SK-N-SH (cell line): ENCODE data around the gene ADAMTS15. TPM values are rescaled to one million over a fixed set of nuclear protein-coding genes. Genes with fewer than 3 reads are reported as not detected.
"Not testable (repeated sequence)": the region's sequence is repeated elsewhere in the genome, so short reads cannot be mapped to it uniquely, and the experiment has no call there.

ENCODE experiments used
- CTCF ChIA-PET: fragments of 300-600, 350-600 bp; formaldehyde crosslinking; extraction: SDS; loops from one replicate; lab custom pipeline; 2021; lab: Yijun Ruan, JAX
- POLR2A ChIA-PET: fragments of 350-600 bp; sonication (Branson Sonifier 250); formaldehyde crosslinking; extraction: SDS; loops from one replicate; lab custom pipeline; 2020; ENCODE audit warnings: antibody characterized with exemption, inconsistent platforms; lab: Yijun Ruan, JAX
- DNase-seq: peaks from one replicate; pipeline ENCODE4 v3.0.0; 2012
- H2AFZ ChIP-seq: fragments of 200-600 bp; sonication (generic); 2 replicates; pipeline ENCODE4 v1.8.1; 2016; ENCODE audit warnings: antibody characterized with exemption, mild to moderate bottlenecking, low read depth
- H3F3A ChIP-seq: fragments of 200-600 bp; sonication (generic); replicated peaks from 2 replicates; pipeline ENCODE3; 2016; ENCODE audit warnings: antibody characterized with exemption, mild to moderate bottlenecking; ENCODE audit not compliant: insufficient read depth
- H3K27ac ChIP-seq, 2 experiments: fragments of 200-500 bp in 1 of 2; fragments of 200-600 bp in 1 of 2; sonication (Bioruptor generic) in 1 of 2; sonication (generic), shearing (Covaris generic) in 1 of 2; 2 replicates each; pipeline versions ENCODE4 v1.5.1 to v1.6.1; 2014 to 2016; ENCODE audit warnings: low read depth in 2 of 2, inconsistent platforms in 1 of 2, low read length in 1 of 2, mild to moderate bottlenecking in 1 of 2, mixed read lengths in 1 of 2
- H3K27me3 ChIP-seq: fragments of 200-600 bp; sonication (generic), shearing (Covaris generic); 2 replicates; pipeline ENCODE4 v1.6.1; 2016; ENCODE audit warnings: mixed run types; ENCODE audit not compliant: insufficient read depth
- H3K36me3 ChIP-seq, 2 experiments: fragments of 200-500 bp in 1 of 2; fragments of 200-600 bp in 1 of 2; sonication (Bioruptor generic) in 1 of 2; sonication (generic) in 1 of 2; replicated peaks in 1 of 2; 2 replicates each; pipeline versions ENCODE3 to v1.5.1; 2014 to 2016; ENCODE audit warnings: low read length in 1 of 2, mild to moderate bottlenecking in 1 of 2; ENCODE audit not compliant: insufficient read depth in 2 of 2, control insufficient read depth in 1 of 2
- H3K4me1 ChIP-seq, 2 experiments: fragments of 200-500 bp in 1 of 2; fragments of 200-600 bp in 1 of 2; sonication (Bioruptor generic) in 1 of 2; sonication (generic), shearing (Covaris generic) in 1 of 2; 2 replicates each; pipeline versions ENCODE4 v1.5.1 to v1.6.1; 2014 to 2016; ENCODE audit warnings: low read depth in 1 of 2, low read length in 1 of 2, mixed run types in 1 of 2; ENCODE audit not compliant: insufficient read depth in 2 of 2, control insufficient read depth in 1 of 2
- H3K4me2 ChIP-seq: fragments of 200-600 bp; sonication (generic), shearing (Covaris generic); 2 replicates; pipeline ENCODE4 v1.6.1; 2017; ENCODE audit warnings: mixed run types
- H3K4me3 ChIP-seq, 2 experiments: fragments of 200-500 bp in 1 of 2; fragments of 200-600 bp in 1 of 2; sonication (Bioruptor generic) in 1 of 2; sonication (generic), shearing (Covaris generic) in 1 of 2; 2 replicates each; pipeline versions ENCODE4 v1.5.1 to v1.8.1; 2014 to 2016; ENCODE audit warnings: low read depth in 2 of 2, inconsistent platforms in 1 of 2, low read length in 1 of 2, mild to moderate bottlenecking in 1 of 2, mixed read lengths in 1 of 2, moderate library complexity in 1 of 2
- H3K79me2 ChIP-seq: fragments of 200-600 bp; sonication (generic); 2 replicates; pipeline ENCODE4 v1.8.1; 2017; ENCODE audit warnings: mild to moderate bottlenecking; ENCODE audit not compliant: insufficient read depth
- H3K9ac ChIP-seq: fragments of 200-600 bp; sonication (generic); 2 replicates; pipeline ENCODE4 v1.6.1; 2017; ENCODE audit warnings: mixed run types
- H3K9me2 ChIP-seq: fragments of 200-600 bp; sonication (generic); 2 replicates; pipeline ENCODE4 v1.6.1; 2017; ENCODE audit warnings: mixed run types
- H3K9me3 ChIP-seq: fragments of 200-600 bp; sonication (generic); 2 replicates; pipeline ENCODE4 v1.6.1; 2017; ENCODE audit warnings: mixed run types, mild to moderate bottlenecking, moderate library complexity
- H4K20me1 ChIP-seq: fragments of 200-600 bp; sonication (generic); 2 replicates; pipeline ENCODE4 v1.6.1; 2017; ENCODE audit warnings: mild to moderate bottlenecking, mixed run types; ENCODE audit not compliant: insufficient read depth
- FOXJ3 ChIP-seq: sonication (generic); formaldehyde crosslinking; IDR thresholded peaks from 2 replicates; pipeline ENCODE4 v1.5.1; 2020; ENCODE audit warnings: mild to moderate bottlenecking, missing genetic modification reagents
- YY1 ChIP-seq: IDR thresholded peaks from 2 replicates; pipeline ENCODE4 v1.4.0; 2012; ENCODE audit warnings: low read depth, mild to moderate bottlenecking
- WGBS: methylation state at CpG from one replicate; pipeline ENCODE4 v1.1.6; 2017; ENCODE audit warnings: low lambda C conversion rate; 5-methylcytosine and 5-hydroxymethylcytosine counted together
- polyA plus RNA-seq, 3 experiments: library from polyadenylated mRNA; depleted of rRNA; stranded (reverse); fragments of >200 nt; gene quantifications; 2 replicates each; pipeline ENCODE4 v1.2.3, GENCODE V29; 2012
- TF ChIP-seq, protein P1 (sequence below): fragments of 200-600 bp; sonication (generic); IDR thresholded peaks from 2 replicates; pipeline ENCODE4 v1.6.1; 2017; ENCODE audit warnings: antibody characterized with exemption, mild to moderate bottlenecking, moderate library complexity
- TF ChIP-seq, protein P2 (sequence below): IDR thresholded peaks from 2 replicates; pipeline ENCODE4; 2012

The ADAMTS15 gene
- polyA plus RNA-seq, 1 of the 3 experiments (the other 2 are of a cell fraction) = 1.1 TPM

DNA sequence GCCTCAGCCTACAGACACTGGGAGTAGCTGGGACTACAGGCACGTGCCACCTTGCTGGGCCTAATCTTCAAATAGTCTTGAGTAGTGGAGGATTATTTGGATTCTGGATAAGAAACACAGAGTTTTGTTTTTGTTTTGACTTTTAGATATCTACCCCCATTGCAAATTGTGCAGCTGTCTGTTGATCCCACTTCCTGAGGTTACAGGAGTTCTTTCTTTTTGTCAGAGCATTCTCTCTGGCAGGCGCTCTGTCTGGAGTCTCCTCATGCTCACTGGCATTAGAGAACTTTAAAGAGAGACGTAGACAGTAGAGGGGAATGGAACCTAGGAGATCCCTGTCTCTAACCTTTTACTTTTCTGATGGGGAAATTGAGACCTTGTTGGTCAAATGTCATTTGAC is 12.3 kb upstream of the ADAMTS15 start:
- H4K20me1 ChIP-seq = no peaks in the 10 kb centered on the region
- H3K27ac ChIP-seq = no peak overlapping the region
- 98% methylated on average over 3 of the region's 3 CpGs for WGBS
- H3K27me3 ChIP-seq = no peaks in the 10 kb centered on the region
- no peak for DNase-seq
- H3K9me2 ChIP-seq = no peaks in the 10 kb centered on the region
- no peak overlapping the region for H3K4me2 ChIP-seq
- ChIA-PET POLR2A (no interaction called here), CTCF (interaction anchor here (0.7 to 25.8 kb wide), 9 partner anchors 7 to 457 kb away, joined by 3 to 747 read pairs (median 6); partner anchors contain the start of gene ADAMTS15)
- TF ChIP-seq YY1 (no peak), FOXJ3 (CRISPR knock-in tag) (no peak)
- TF ChIP-seq, protein P1, sequence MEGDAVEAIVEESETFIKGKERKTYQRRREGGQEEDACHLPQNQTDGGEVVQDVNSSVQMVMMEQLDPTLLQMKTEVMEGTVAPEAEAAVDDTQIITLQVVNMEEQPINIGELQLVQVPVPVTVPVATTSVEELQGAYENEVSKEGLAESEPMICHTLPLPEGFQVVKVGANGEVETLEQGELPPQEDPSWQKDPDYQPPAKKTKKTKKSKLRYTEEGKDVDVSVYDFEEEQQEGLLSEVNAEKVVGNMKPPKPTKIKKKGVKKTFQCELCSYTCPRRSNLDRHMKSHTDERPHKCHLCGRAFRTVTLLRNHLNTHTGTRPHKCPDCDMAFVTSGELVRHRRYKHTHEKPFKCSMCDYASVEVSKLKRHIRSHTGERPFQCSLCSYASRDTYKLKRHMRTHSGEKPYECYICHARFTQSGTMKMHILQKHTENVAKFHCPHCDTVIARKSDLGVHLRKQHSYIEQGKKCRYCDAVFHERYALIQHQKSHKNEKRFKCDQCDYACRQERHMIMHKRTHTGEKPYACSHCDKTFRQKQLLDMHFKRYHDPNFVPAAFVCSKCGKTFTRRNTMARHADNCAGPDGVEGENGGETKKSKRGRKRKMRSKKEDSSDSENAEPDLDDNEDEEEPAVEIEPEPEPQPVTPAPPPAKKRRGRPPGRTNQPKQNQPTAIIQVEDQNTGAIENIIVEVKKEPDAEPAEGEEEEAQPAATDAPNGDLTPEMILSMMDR = no peak
- no peaks in the 10 kb centered on the region for H3K79me2 ChIP-seq
- H3K4me3 ChIP-seq = no peak overlapping the region
- H2AFZ ChIP-seq = peak overlapping the region; percentile 25; the same call in 1 of the 2 replicates
- H3K4me1 ChIP-seq = peaks cover 0 to 6% of the 10 kb centered on the region in 2 experiments; a peak in 2 of 4 replicates
- no peaks in the 10 kb centered on the region for H3K9me3 ChIP-seq
- H3F3A ChIP-seq = peaks cover 5% of the 10 kb centered on the region
- H3K9ac ChIP-seq = no peak overlapping the region
- no peaks in the 10 kb centered on the region for H3K36me3 ChIP-seq

DNA sequence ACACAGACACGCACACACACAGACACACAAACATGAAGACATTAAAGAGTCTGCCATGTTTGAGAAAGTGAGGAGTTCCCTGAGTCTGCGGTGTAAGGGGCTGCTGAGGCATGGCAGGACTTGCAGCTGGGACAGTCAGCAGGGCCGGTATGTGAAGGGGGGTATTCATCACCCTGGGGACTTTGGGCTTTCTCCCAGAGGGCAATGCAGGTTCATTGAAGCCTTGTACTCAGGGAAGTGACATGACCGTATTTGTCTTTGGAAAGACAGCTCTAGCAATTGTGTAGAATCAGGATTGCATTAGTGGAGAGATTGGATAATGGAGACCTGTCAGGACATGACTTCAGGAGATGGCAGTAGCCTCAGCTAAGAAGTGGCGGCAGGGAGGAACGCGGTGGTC is 10.6 kb upstream of the ADAMTS15 start:
- WGBS = 97% methylated on average over 5 of the region's 7 CpGs
- CTCF ChIA-PET = interaction anchor here (1.1 to 25.8 kb wide), 5 partner anchors 11 to 456 kb away, joined by 4 to 747 read pairs (median 6); partner anchors contain the start of gene ADAMTS15
- POLR2A ChIA-PET = no interaction called here

DNA sequence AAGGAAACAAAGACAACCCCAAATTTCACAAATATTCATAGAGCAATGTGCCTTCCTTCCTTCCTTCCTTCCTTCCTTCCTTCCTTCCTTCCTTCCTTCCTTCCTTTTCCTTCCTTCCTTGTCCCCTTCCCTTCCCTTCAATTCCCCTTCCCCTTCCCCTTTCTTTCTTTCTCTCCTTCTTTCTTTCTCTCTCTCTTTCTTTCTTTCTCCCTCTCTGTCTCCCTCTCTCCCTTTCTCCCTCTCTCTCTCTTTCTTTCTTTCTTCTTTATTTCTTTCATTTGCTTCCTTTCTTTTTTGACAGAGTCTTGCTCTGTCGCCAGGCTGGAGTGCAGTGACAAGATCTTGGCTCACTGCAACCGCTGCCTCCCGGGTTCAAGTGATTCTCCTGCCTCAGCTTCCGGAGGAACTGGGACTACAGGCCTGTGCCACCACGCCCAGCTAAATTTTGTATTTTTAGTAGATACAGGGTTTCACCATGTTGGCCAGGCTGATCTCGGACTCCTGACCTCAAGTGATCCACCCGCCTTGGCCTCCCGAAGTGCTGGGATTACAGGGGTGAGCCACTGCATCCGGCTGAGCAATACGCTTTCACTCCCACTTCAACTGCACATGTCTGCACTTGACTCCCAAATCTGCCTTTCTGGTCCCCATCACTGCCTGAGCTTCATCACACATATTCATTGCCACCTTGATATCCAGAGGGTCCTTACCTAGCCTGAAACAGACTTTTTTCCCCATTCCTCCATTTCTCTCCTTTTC is 9.9 kb upstream of the ADAMTS15 start:
- POLR2A ChIA-PET, H3K27ac ChIP-seq, H2AFZ ChIP-seq, H3K9ac ChIP-seq, H3K27me3 ChIP-seq, H3K4me2 ChIP-seq, H3K9me2 ChIP-seq, H3K9me3 ChIP-seq, H3K36me3 ChIP-seq, H4K20me1 ChIP-seq, H3K4me1 ChIP-seq, H3K79me2 ChIP-seq, H3F3A ChIP-seq, DNase-seq, H3K4me3 ChIP-seq: not testable (repeated sequence)
- CTCF ChIA-PET = interaction anchor here (1.3 to 25.8 kb wide), 2 partner anchors 402 to 431 kb away, joined by 6 to 747 read pairs; no protein-coding TSS in a partner anchor
- 89% methylated on average over 10 of the region's 10 CpGs for WGBS

More for the DNA sequence above, 10.6 kb upstream of the ADAMTS15 start:
- Histone ChIP-seq H2AFZ (no peak overlapping the region), H3K9me3 (no peaks in the 10 kb centered on the region), H3K27ac (no peak overlapping the region), H3K4me1 (peaks cover 0 to 6% of the 10 kb centered on the region in 2 experiments; a peak in 2 of 4 replicates), H4K20me1 (no peaks in the 10 kb centered on the region), H3K9me2 (no peaks in the 10 kb centered on the region), H3K4me3 (no peak overlapping the region)
- DNase-seq = no peak
- TF ChIP-seq YY1 = no peak
- TF ChIP-seq, protein P2, sequence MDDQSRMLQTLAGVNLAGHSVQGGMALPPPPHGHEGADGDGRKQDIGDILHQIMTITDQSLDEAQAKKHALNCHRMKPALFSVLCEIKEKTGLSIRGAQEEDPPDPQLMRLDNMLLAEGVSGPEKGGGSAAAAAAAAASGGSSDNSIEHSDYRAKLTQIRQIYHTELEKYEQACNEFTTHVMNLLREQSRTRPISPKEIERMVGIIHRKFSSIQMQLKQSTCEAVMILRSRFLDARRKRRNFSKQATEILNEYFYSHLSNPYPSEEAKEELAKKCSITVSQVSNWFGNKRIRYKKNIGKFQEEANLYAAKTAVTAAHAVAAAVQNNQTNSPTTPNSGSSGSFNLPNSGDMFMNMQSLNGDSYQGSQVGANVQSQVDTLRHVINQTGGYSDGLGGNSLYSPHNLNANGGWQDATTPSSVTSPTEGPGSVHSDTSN = no peak
- TF ChIP-seq, all 33 proteins: peak for 0
- Histone ChIP-seq H3K79me2 (no peaks in the 10 kb centered on the region), H3K36me3 (no peaks in the 10 kb centered on the region), H3F3A (peaks cover 5% of the 10 kb centered on the region), H3K9ac (no peak overlapping the region), H3K27me3 (no peaks in the 10 kb centered on the region), H3K4me2 (no peak overlapping the region)
